Measurements from ENCODE around the gene CMTM1.

Gene CMTM1

GRCh38 chr16:66578651-66579531 lies 12.7 kb downstream of the CMTM1 start, which contains the start of gene CMTM2:
TSS of gene CMTM2 (plus strand) at chr16:66579463. CDS start at chr16:66579608, 145 bp downstream.
- no peak within 1 kb of the TSS for H3K4me2 ChIP-seq (ENCODE audit: low read depth, low read length)
- H3K4me1 ChIP-seq (ENCODE audit: low read length): no peaks in the 10 kb centered on the region
- no peaks in the 10 kb centered on the region for H3K36me3 ChIP-seq (replicated peaks; ENCODE audit: insufficient read depth, low read length)
- H3K9me3 ChIP-seq (replicated peaks; ENCODE audit: insufficient read depth, low read length): no peaks in the 10 kb centered on the region
- H3F3A ChIP-seq (ENCODE audit: insufficient read depth, low read length): no peaks in the 10 kb centered on the region
- H4K20me1 ChIP-seq (ENCODE audit: insufficient read depth, low read length): no peaks in the 10 kb centered on the region
- H3K9me2 ChIP-seq (replicated peaks; ENCODE audit: insufficient read depth, low read length): no peaks in the 10 kb centered on the region
- H2AFZ ChIP-seq (ENCODE audit: low read length): no peak within 1 kb of the TSS
- no peak for TF ChIP-seq CTCF (IDR thresholded peaks at IDR 0.05; ENCODE audit: low read length)
- TF ChIP-seq EZH2 (optimal IDR thresholded peaks at IDR 0.05; ENCODE audit: low read depth, low read length): no peak
- TF ChIP-seq EZH2phosphoT487 (IDR thresholded peaks at IDR 0.05; ENCODE audit: low read length): no peak
- no peak within 1 kb of the TSS for H3K27ac ChIP-seq (ENCODE audit: low read length)
- H3K79me2 ChIP-seq (ENCODE audit: low read length): no peaks in the 10 kb centered on the region
- no peak within 1 kb of the TSS for H3K4me3 ChIP-seq (ENCODE audit: low read length)
- no peak within 1 kb of the TSS for H3K9ac ChIP-seq (ENCODE audit: low read length)
- no peak for DNase-seq
- no peaks in the 10 kb centered on the region for H3K27me3 ChIP-seq (replicated peaks; ENCODE audit: insufficient read depth, low read length)

- Histone ChIP-seq H3K36me3 (replicated peaks; ENCODE audit: insufficient read depth, low read length) (no peaks in the 10 kb centered on the region), H3K9me2 (replicated peaks; ENCODE audit: insufficient read depth, low read length) (no peaks in the 10 kb centered on the region), H3K27me3 (replicated peaks; ENCODE audit: insufficient read depth, low read length) (no peaks in the 10 kb centered on the region), H3K79me2 (ENCODE audit: low read length) (no peaks in the 10 kb centered on the region), H3K4me1 (ENCODE audit: low read length) (no peaks in the 10 kb centered on the region), H3K4me2 (ENCODE audit: low read depth, low read length) (no peak overlapping the region), H3K9me3 (replicated peaks; ENCODE audit: insufficient read depth, low read length) (no peaks in the 10 kb centered on the region), H2AFZ (ENCODE audit: low read length) (no peak overlapping the region), H3K9ac (ENCODE audit: low read length) (no peak overlapping the region), H3K4me3 (ENCODE audit: low read length) (no peak overlapping the region), H3K27ac (ENCODE audit: low read length) (no peak overlapping the region), H3F3A (ENCODE audit: insufficient read depth, low read length) (no peaks in the 10 kb centered on the region), H4K20me1 (ENCODE audit: insufficient read depth, low read length) (no peaks in the 10 kb centered on the region)
- no peak for TF ChIP-seq EZH2phosphoT487 (IDR thresholded peaks at IDR 0.05; ENCODE audit: low read length)
- TF ChIP-seq CTCF (IDR thresholded peaks at IDR 0.05; ENCODE audit: low read length): no peak
- no peak for TF ChIP-seq EZH2 (optimal IDR thresholded peaks at IDR 0.05; ENCODE audit: low read depth, low read length)
- DNase-seq: no peak
These were observed 14.5 kb downstream of the CMTM1 start for GRCh38 chr16:66580605-66581209.

GRCh38 chr16:66581246-66581952 lies 15.2 kb downstream of the CMTM1 start:
- Histone ChIP-seq H3K9ac (ENCODE audit: low read length) (no peak overlapping the region), H3F3A (ENCODE audit: insufficient read depth, low read length) (no peaks in the 10 kb centered on the region), H3K27ac (ENCODE audit: low read length) (no peak overlapping the region), H3K9me2 (replicated peaks; ENCODE audit: insufficient read depth, low read length) (no peaks in the 10 kb centered on the region), H3K9me3 (replicated peaks; ENCODE audit: insufficient read depth, low read length) (no peaks in the 10 kb centered on the region), H2AFZ (ENCODE audit: low read length) (no peak overlapping the region), H3K79me2 (ENCODE audit: low read length) (no peaks in the 10 kb centered on the region), H4K20me1 (ENCODE audit: insufficient read depth, low read length) (no peaks in the 10 kb centered on the region), H3K4me3 (ENCODE audit: low read length) (no peak overlapping the region), H3K27me3 (replicated peaks; ENCODE audit: insufficient read depth, low read length) (no peaks in the 10 kb centered on the region), H3K36me3 (replicated peaks; ENCODE audit: insufficient read depth, low read length) (no peaks in the 10 kb centered on the region), H3K4me2 (ENCODE audit: low read depth, low read length) (no peak overlapping the region), H3K4me1 (ENCODE audit: low read length) (no peaks in the 10 kb centered on the region)
- no peak for DNase-seq
- no peak for TF ChIP-seq EZH2phosphoT487 (IDR thresholded peaks at IDR 0.05; ENCODE audit: low read length)
- no peak for TF ChIP-seq CTCF (IDR thresholded peaks at IDR 0.05; ENCODE audit: low read length)
- TF ChIP-seq EZH2 (optimal IDR thresholded peaks at IDR 0.05; ENCODE audit: low read depth, low read length): no peak
